ACHN (cell line): ENCODE measurements around the gene NR5A2.

Source experiments
- DNase-seq: peaks from one replicate; pipeline ENCODE4 v3.0.0-alpha.2; 2015
- in situ Hi-C: cut with HindIII; loops from 2 replicates; pipeline ENCODE4 v1.10.0; 2017; ENCODE audit warnings: low sequenced_read_pairs, low pct_ligation_motif_present, low pct_unique_long_range_greater_than_20kb

Gene NR5A2

DNA sequence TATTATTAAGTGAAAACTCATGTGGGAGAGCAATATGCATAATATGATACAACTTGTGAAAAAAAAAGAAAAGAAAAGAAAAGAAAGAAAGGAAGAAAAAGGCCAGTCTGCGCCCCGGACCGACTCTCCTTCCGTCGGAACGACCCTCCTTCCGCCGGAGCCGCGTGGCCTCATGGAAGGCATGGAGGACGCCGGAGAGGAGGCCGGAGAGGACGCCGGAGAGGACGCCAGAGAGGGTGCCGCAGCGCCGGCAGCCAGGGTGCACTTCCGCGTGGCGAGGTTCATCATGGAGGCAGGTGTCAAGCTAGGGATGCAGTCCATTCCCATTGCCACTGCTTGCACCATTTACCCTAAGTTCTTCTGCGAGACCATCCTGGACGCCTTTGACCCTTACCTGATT is 185.9 kb downstream of the NR5A2 start:
- in situ Hi-C loops = no loop called here
- no peak for DNase-seq

DNA sequence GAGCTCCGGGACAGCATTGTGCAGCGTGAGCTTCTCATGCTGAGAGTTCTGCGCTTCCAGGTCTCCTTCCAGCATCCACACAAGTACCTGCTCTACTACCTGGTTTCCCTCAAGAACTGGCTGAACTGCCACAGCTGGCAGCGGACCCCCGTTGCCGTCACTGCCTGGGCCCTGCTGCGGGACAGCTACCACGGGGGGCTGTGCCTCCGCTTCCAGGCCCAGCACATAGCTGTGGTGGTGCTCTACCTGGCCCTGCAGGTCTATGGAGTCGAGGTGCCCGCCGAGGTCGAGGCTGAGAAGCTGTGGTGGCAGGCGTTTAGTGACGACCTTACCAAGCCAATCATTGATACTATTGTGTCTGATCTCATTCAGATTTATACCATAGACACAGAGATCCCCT is 186.4 kb downstream of the NR5A2 start:
- in situ Hi-C loops = no loop called here
- DNase-seq = no peak

DNA sequence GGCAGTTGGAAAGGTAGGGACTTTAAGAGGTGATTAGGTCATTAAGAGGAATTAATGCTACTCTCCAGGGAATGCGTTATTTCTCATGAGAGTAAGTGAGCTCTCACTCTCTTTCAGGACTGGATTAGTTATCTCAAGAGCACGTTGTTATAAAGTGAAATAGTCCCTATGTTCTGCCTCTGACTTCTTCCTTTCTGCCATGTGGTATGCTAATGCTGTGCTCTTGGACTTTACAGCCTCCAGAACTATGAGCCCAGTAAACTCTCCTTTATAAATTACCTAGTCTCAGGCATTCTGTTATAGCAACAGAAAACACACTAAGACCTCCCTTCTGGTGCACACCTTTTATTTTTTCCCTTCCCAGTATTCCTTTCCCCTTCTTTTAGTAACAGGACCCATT is 187.8 kb downstream of the NR5A2 start:
- DNase-seq = no peak
- in situ Hi-C loops = no loop called here

DNA sequence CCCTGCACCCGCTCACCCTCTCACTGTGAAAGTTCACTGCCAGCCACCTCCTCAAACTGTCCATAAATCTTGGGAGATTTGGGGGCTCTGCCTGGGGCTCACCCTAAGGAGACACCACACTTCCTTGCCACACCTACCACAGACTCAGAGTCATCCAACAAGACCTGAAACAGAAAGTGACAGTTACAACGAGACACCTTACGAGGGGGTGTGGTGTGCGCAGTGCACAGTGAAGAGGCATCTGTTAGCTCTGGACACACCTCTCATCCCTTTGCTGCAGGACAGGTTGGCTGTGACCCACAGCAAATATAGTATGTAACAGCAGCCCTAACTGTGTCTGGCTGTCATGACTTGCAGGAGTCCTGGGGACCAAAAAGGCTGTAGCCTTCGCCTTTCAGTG is 190.2 kb downstream of the NR5A2 start:
- in situ Hi-C loops = no loop called here
- no peak for DNase-seq

DNA sequence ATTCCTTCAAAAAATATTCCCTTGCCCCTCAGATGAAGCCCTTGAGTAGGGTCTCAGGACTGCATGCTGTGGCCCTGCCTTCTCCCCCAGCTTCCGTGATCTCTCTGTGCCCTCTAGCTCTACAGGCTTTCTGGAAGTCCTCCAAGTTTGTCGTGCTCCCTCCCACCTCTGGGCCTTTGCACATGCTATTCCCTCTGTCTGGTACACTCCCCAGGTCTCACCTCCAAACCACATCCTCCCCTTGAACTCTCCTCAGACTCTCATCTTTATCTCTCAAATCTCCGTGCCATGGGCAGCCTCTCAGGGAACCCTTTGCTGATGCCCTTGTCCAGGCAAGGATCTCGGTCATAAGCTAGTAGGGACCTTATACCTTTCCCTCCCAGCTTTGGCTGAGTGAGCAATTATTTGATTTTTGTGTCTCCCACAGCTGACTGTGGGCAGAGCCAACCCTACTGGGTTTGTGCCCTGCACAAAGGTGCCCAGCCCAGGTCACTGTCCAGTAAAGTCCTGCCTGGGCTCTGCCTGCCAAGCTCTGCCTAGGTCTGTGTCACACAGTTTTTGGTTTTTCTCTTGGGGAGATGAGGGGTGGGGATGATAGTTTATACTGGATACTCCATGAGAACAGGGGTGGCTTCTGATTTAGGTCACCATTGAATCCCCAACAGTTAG is 194.2 kb downstream of the NR5A2 start:
- in situ Hi-C loops = no loop called here
- DNase-seq = no peak

DNA sequence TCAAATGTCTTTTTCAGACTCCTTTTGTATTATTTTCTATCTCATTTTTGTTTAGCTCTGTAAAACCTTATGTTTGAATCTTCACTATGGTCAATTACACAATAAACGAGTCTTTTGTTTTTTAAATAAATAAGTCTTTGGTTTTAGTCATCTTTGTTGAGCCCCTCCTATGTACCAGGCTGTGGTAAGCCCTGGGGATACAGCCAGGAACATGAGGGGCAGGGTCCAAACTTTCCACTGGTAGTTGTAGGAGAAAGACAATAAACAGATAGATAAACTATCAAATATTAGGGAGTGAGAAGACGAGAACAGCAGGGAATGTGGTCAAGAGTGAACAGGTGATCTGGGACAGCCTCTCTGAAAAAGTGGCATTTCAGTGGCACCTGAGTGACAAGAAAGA is 195.7 kb downstream of the NR5A2 start:
- in situ Hi-C loops = no loop called here
- DNase-seq = no peak

DNA sequence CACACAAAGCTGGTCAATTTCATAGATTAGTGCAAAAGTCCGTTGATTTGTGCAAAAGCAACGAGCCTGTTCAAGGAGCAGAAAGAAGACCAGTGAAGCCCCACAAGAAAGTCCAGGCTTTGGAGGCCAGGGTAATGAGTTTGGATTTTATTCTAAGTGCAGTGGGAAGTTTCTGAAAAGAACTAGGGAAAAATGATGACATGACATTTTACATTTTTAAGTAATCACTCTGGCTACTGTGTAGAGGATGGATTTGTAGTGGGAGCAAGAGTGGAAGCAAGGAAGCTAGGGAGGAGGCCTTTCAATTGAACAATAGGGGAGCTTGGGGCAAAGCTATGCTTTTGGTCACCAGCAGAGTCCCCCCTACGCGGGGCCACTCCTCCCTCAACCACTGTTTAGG is 196.1 kb downstream of the NR5A2 start:
- DNase-seq = no peak
- in situ Hi-C loops = no loop called here

DNA sequence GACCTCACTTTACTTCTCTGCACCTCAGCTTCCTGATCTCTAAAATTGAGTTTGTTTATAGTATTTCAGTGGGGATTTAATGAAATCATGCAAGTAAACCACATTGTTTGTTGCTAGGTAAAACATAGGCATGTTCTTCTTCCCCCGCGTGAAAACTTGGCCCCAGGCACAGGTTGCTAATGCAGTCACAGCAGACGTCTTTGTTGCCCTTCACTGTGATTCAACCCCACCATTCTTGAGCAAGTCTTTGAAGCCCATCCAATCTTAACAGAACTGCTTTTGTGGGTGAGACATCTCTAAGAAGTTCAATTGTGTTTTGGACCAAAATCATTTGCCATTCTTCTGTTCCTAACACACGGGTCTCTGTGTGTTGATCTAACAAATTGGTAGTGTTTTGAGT is 196.8 kb downstream of the NR5A2 start:
- no peak for DNase-seq
- in situ Hi-C loops = no loop called here

DNA sequence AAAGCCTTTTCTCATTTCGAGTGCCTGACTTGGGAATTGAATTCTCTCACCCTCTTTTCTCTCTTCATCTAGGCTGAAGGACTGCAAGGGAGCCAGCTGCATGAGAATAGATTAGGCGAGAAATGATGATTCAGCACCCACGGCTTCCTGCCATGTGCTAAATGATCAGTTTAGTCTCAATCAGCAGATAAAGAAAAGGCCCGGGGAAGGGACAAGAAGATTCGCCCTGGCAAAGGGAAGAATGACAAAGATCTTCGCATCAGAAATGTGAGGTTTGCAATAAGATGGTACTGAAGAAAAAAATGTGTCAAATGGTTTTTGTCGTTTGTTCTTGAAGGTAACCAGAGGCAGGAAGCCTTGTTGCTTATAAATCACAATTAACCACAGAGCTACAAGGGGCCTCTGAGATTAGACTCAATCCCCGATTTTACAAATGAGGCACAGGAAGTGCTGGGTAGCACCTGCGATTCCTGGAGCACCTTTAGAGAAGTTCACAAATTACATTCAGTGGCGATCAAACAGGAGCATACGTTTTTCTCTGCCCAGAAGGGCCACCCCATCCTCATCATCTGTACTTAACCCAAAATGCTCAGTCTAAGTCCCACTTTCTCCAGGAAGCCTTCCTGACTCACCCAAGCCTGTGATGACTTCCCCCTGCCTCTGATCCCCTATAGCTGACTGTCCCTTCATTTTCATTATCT is 198.9 kb downstream of the NR5A2 start:
- in situ Hi-C loops = no loop called here
- no peak for DNase-seq

DNA sequence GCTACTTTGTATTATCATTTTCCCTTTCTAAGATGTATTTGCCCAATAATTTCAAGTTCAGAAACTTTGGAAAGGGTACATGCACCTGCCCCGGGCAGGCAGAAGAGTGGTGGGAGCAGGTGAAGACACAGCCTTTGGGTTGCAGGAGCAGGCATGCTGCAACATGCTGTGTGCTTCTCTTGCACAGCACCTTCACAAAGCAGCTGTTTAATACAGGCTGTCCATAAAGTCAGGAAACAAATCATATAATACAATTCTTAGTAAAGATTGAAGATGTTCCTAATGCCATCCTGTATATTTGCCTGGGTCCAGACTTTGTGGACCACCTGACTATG is 199.4 kb downstream of the NR5A2 start:
- in situ Hi-C loops = no loop called here
- no peak for DNase-seq
